HK-2 (cell line): ENCODE data around the gene AGXT.
"Not testable (repeated sequence)": the region's sequence is repeated elsewhere in the genome, so short reads cannot be mapped to it uniquely, and the experiment has no call there.

Experiments used
- DNase-seq: peaks from one replicate; pipeline ENCODE4 v3.0.0-alpha.2; 2018; ENCODE audit not compliant: unreplicated experiment

The AGXT gene

GRCh38 chr2:240839152-240840143 lies 29.2 kb upstream of the AGXT start:
- no peak for DNase-seq

- peak; percentile 66 for DNase-seq
Measured at GRCh38 chr2:240840435-240841060, 28.1 kb upstream of the AGXT start.

GRCh38 chr2:240846309-240846708 lies 22.3 kb upstream of the AGXT start:
- DNase-seq, result not testable (repeated sequence)

- DNase-seq, result no peak
Measured at GRCh38 chr2:240846873-240847595, 21.6 kb upstream of the AGXT start.

GRCh38 chr2:240847817-240848216 lies 20.8 kb upstream of the AGXT start:
- DNase-seq, result no peak

- no peak for DNase-seq
Measured at GRCh38 chr2:240848900-240849680, 19.5 kb upstream of the AGXT start.

GRCh38 chr2:240850026-240850425 lies 18.6 kb upstream of the AGXT start:
- no peak for DNase-seq

GRCh38 chr2:240850756-240851077 lies 17.9 kb upstream of the AGXT start:
- DNase-seq, result no peak

GRCh38 chr2:240851078-240851991 lies 17.3 kb upstream of the AGXT start:
- peak; percentile 84 for DNase-seq

- DNase-seq, result no peak
Measured at GRCh38 chr2:240852671-240853314, 15.8 kb upstream of the AGXT start.

GRCh38 chr2:240855670-240856069 lies 13.0 kb upstream of the AGXT start:
- no peak for DNase-seq

GRCh38 chr2:240856151-240856980 lies 12.3 kb upstream of the AGXT start:
- DNase-seq, result no peak

- DNase-seq, result no peak
Measured at GRCh38 chr2:240857039-240858008, 11.3 kb upstream of the AGXT start.

GRCh38 chr2:240858321-240858720 lies 10.3 kb upstream of the AGXT start:
- no peak for DNase-seq

GRCh38 chr2:240858871-240859270 lies 9.8 kb upstream of the AGXT start:
- DNase-seq, result no peak

- no peak for DNase-seq
Measured at GRCh38 chr2:240861547-240861946, 7.1 kb upstream of the AGXT start.

GRCh38 chr2:240864475-240864874 lies 4.1 kb upstream of the AGXT start:
- no peak for DNase-seq

- no peak for DNase-seq
Measured at GRCh38 chr2:240865391-240865790, 3.2 kb upstream of the AGXT start.
